HG03565 (cell line): ENCODE measurements around the gene DTHD1.

Experiments
- ATAC-seq: cut with Tn5 transposase; IDR thresholded peaks from one replicate; pipeline ENCODE4 v1.9.1; 2021; ENCODE audit warnings: mild to moderate bottlenecking, moderate library complexity; ENCODE audit not compliant: unreplicated experiment

Gene DTHD1

DNA sequence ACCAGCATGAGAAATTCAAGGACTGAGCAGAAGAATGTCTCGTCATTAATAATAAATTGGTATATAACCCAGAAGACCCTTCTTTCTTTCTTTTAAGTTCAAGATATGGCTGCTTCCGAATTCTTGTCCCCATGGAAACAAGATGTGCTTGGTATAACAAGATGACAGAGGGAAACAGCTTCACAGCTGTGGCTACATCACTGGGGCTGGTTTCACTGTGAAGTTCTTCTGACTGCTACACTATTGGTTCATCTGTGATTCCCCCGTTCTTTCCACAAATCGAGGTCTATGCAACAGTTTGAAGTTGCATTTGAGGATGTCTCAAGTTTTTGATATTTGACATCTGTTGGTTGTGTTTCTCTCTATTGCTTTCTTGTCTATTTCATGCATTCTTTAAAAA, 12.3 kb upstream of the DTHD1 start:
- ATAC-seq, result no peak

DNA sequence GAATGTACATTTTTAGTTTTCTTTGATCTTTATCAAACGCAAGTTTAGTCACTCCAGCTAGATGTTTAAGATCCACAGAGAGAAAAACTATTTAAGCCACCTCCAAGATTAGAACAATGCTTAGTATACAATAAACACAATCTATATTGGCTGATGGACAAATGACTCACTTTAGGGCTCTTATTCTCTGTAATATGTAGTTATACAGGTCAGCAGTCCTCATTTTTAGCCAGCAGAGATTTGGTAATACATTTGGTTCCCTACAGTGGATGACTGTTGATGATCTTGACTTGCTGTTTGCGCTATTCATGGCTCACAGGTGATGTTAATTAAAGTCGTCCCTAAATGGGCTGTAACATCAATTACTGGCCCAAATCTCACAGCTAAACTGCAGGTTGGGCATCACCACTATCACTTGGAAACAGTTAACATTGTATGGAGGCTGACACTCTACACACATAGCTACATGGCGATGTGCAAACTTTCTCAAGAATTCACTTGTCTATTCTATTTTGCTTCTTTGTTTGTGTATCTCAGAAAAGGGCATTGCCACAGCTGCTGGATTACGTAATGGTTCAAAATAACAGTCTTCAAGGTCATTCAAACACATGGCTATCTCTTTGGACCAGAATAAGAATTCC, 11.8 kb upstream of the DTHD1 start:
- no peak for ATAC-seq

DNA sequence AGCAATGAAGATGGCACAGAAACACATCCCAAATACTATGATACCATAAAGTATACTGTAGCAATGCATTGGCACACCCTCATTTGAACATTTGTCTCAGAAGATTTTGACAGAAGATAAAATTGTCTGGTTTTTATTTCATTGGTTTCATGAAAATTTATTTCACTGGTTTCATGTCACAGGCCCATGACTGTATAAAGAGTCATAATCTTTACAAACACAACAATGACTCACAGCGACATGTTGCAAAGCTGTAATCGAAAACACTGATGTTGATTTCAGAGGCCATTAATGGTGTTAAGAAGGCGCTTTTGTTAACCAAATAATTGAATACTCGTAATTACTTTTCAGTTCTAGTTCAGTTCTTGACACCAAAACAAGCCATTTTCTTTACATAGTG, 8.1 kb upstream of the DTHD1 start:
- no peak for ATAC-seq

DNA sequence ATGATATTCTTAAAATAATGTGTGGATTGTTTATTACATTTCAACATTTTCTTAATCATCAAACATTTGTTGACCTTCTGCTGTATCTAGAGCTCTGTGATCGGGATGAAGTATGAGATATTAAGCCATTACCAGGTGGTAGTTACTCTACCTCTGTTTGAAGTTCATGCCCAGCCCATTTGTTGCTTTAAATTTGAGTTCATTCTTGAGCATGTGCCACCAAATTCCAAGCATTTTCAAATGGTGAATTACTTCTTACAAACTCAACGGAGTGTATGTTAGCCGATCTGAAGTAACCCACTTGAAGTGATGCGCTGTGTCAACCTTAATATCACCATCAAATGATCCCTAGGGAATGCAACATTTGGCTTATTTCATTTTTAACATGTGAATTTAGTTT, 7.3 kb upstream of the DTHD1 start:
- ATAC-seq, result no peak

DNA sequence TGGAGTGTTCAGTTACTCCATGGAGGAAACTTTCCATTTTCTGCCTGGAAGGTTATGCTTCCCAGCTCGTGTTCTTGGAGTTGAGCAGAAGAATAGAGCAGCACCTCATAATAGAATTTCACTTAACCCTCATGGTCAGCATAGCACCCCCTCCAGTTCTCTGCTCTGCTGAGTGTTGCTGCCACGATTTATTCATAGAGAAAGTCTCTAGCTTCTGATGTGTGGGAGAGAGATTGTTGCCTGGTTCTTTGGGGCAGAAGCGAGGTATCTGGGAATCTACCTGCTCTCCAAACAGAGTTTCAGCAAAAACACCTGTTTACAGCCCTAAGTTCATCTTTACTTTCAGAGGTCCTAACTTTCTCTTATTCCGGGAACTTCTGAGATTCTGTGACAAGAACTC, 3.9 kb upstream of the DTHD1 start:
- ATAC-seq, result peak; percentile 50

DNA sequence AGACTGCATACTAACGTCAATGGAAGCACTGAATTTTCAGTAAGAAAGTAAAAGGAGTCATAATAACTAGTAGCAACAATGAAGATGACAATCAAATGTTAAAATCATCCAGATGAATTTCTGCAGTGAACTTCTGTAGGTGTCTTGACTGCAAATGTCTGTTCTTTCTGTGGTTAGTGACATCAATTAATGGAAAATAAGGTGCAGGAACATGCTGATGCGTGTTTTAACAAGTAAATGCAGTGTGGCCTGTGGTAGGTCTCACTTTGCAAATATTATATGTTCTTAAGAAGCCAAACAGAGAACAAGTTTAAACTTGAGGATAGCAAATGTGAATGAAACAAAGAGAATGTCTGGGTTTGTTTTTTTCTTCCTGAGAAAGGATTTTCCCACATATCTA, 2.6 kb upstream of the DTHD1 start:
- no peak for ATAC-seq

DNA sequence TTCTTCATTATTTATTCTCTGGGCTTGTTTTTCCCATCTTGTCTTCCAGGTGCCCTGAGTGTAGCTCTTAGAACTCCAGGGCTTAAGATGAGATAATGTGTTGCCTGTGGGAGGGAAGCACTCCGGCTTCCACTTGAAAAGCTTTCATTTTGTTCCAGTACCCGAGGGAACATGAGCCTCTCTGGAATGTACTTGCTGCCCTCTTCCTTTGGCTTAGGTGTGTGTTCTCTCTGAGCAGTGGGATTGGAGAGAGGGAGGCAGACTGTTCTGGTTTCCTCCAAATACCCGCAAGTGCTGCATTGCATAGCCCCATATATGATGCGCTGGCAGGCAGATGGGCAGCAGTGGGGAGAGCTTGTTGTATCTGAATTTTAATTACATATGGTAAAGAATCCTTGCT, 861 bp upstream of the DTHD1 start:
- no peak for ATAC-seq

DNA sequence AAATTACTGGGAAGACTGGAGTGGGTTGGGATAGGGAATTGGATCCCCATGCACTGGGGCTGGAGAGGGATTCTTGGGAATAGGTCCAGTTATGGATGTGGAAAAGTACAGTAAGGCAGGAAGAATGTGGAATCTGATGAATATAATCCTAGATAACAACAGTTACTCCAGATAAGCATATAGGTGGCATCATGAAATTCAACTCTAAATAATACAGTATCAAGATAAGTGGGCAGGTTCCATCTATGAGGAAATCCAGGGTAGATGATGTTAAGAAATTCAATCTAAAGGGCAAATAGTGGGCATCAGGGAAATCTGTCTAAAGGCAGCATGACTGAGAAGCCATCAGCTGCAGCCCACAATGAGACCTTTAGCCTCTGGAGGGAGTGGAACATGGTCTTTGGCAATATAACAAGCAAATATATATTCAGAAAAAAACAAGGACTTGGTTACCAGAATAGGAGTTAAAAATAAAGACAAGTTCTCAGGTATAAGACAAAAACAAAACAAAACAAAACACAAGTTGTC, 1.2 kb downstream of the DTHD1 start:
- no peak for ATAC-seq

DNA sequence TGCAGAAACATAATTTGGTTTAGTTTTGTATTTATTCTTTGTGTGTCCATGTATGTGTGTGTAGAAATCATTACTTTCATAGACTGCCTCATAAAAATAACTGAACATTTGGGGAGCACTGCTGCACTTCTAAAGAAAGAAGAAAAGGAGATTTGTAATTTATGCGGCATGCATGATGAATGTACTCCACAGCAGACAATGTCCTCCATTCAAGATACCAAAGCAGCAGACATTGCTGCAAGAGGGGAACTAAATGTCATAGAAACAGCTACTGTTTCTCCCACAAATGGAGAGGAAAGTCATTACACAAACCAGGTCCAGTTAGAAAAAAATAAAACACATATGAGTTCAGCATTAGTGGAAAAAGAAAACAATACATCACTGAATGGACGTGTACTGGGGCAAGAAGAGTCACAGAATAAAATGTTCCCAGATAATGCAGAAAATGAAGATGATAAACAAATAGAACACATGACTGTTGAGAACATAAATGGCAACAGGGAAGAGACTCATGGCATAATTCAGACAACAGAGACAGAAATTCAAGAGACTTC, 2.6 kb downstream of the DTHD1 start:
- ATAC-seq, result no peak

DNA sequence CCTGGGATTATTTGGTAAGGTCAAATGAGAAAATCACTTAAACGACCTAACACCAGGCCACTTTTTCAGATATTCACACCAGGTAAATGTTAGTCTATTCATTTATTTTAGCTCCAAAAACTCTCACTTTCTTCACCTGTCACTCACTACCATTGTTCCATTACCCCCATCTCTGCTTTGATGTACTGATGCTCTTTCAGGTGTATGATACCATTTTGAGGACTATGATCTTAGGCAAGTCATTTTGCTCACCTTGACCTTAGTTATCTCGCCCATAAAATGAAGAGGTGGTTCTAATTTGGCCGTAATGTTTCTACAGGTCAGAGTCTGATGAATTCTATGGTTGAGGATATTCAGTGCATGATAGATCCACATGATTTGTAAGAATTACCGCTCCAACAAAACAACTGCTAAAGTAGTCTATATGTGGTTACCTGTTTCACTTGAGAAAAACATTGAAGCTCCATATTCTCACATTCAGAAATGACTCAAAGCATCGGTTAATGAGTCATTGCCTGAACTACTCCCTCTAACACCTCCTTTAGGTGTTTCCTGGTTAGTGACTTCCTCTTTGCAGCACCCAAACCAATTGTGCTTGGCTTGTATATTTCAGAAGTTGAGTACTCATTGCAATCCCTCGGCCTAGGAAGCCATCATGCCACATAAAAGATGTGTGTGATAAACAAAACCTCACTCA, 4.5 kb downstream of the DTHD1 start:
- peak; percentile 97 for ATAC-seq

DNA sequence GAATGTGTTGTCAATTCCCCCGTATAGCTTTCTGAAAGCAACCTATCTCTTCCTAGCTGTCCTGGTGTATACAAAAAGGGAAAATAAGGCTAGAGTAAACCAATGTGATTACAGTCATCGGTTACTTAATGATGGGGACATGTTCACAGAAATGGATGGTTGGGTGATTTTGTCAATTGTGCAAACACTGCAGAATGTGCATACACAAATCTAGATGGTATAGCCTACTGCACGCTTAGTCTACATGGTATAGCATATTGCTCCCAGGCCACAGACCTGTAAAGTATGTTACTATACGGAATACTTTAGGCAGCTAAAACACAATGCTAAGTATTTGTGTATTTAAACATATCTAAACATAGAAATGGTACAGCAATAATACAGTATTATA, 5.1 kb downstream of the DTHD1 start:
- no peak for ATAC-seq

DNA sequence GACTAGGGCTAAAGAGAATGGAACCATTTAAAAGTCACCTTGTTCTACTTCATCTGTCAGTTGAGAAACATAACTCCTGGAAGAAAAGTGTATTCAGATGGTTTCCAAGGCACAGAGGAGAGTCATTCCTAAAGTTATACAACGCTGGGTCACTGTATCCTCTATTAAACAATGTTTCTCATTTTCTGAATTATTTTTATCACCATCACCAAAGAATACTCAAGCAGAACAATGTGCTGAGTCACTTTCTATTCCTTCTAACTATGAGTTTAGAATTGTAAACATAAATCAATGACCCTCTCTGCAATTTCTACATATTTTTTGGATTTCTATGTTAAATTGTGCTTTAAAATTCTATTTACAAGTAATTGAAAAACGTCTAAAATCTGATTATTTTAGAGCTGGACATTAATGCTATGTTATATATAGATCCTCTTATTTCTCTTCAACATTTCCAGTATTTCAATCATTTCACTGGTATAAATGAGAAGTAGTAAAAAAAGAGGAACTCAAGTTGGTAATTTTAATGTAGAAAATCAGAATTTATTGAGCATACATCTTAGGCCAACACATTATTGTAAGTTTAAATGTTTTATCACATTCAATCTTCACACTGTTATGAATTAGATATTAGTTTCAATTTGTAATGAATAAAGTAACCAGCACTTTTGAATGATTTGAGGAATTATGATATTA, 7.5 kb downstream of the DTHD1 start:
- no peak for ATAC-seq

DNA sequence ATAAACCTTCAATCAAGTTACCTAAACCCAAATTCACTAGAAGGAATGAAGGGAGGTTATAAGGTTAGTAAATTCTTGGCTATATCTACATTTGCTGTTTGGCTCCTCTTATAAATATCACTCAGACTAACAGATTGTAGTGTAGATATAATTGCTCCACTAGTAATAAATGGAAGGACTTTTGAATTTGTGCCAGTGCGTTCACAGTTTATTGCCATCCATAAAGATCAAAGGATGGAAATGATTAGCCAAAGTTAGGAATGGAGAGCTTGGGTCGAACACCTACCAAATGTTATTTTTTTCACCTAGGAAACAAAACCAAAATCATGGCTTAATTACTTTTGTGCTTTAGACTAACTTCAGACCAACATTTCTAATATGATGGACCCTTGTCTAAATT, 9.2 kb downstream of the DTHD1 start:
- ATAC-seq, result no peak

DNA sequence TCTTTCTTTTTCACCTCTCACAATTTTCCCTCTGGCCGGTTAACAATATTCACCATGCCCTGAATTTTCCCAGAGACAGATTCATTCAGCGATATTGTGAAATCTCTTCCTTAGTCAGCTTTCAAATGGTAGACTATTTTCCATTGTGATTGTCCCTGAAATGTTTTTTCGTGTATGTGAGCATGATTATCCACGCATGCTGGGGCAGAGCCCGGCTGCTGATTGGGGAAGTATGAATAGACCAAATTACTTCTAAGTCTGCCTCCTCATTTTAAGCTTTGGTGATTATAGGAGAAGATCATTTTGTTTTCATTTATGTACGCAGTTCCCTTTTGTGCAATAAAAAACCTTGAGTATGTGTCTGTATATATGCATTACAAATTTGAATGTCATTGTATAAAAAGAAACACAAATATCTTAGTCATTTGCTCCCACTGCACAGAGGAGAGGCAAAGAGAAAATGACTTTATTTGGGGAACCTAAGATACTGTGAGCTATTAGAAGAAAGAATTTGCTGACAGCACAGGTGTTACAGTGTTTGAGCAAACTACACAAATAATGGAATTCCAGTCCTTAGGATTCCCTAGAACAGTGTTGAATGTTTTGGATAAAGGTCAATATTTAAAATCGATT, 11.3 kb downstream of the DTHD1 start:
- ATAC-seq, result no peak

DNA sequence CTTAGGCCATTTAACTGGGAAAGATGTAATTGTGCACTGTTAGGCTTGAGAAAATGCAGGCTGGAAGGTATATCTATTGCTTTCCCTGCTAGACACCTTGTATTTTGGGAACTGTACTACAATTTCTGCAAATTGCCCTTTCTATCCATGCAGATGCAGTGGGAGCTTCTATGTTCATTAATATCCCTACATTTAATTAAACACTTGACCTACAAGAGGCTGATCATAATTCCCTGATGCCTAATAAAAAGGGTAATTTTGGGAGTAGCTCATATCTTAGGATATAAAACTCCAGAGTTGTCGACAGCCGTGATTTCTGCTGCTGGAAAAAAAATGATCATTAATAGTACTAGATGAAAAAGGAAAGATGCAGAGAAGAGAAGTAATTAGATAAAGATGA, 19.7 kb downstream of the DTHD1 start:
- no peak for ATAC-seq

DNA sequence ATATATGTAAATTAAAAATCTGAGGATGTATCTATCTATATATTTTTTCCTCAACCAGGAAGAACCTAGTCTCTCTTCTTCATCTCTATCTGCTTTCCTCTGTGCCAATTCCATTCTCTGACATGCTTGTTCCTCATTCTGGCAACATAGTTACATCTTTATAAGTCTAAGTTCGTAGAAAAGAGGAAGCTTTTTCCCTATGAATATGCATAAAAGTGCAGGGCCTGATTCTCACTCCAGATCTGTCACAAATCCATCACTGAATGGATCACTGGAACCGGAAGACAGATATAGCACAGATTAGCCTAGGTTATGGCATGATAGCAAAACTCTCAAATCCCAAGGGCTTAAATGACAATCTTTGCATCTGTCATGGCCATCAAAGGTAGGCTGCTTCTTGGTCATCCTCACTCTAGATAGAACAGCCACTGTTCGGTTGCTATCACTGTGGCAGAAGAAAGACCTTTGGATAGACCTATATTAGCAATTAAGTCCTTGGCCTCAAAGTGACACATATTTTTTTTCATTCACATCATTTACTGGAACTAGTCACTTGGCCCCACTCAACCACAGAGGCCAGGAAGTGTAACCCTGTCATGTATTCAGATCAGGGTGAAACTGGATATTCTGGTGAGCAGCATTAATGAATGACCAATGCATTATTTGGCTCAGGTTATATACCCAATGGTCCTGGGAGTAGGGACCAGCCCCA, 22.2 kb downstream of the DTHD1 start:
- ATAC-seq, result peak; percentile 75

DNA sequence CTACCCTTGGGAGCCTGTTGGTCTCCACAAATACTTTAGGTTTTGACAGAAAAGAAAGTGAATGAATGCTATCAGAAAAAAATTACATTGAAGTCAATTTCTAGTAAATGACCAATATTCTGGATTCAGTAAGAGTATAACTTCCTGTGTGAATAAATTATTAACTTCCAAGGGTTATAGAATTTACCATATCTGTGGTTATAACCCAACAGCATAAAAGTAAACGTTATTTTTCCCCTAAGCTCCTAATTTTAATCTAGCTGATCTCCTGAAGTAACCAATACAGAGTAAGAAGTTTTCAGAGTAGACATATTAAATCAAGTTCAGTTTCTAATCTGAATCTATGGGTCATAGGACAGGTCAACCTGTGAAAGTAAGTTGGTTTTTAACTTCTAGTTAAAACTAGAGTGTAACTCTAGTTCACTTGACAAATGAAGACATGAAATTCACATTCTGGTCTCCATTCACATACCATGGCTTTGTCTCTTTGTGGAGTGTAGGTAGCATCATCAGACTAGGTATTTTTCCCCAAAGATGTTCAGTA, 22.8 kb downstream of the DTHD1 start:
- peak; percentile 21 for ATAC-seq

DNA sequence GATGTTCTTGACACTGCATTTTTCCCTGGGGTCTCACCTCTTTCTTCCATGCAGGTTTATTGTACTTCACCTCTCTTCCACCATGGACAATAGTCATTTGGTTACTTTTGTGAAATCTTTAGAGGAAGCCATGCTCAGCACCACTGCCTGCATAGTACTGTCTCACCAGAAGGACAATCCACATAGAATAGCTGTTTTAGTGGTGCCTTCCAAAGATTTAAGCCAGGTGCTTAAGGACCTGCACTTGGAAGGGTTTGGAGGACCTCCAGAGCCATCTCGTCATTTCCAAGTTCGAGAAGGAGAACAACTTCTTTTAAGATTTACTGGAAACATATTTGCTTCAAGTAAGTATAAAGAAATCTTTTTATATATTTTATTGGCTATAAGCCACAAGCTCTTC, 26.7 kb downstream of the DTHD1 start:
- no peak for ATAC-seq

DNA sequence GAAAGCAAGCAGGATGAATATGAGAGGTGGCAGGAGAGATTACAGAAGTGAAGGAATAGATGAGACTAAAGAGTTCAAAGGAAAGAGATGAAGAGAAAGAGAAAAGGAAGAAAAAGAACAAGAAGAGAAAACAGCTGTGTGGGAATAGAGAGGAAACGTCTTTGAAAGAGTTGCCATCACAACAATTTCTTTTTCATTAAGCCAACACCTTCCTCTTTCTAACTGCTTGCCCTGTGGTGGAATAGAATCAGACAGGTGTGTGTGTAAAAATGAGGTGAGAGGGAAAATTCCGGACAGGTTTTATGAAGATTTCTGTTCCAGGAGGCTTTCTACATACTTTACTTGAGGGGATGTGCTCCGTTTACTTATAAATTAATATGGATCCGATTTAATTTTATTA, 28.8 kb downstream of the DTHD1 start:
- ATAC-seq, result no peak

DNA sequence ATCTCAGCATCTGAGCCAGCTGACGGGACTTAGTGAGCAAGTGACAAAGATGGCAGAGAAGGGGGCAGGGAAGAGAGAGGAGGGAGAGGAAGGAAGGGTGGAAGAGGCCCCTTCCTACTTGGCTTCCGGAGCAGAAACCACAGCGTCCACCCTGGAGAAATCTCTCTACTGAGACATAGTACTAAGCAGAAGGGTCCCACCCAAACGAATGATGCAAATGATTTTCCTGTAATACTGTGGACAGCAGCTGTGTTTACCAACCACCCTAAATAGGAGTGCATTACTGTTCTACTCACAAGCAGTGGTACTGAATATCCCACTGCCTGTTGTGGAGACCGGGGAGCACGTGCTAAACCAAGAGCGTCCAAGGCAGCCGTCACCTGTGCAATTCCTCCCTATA, 29.4 kb downstream of the DTHD1 start:
- peak; percentile 76 for ATAC-seq
